DND-41 (cell line): ENCODE data around the gene ADD1.

ENCODE experiments used
- CTCF ChIP-seq: IDR thresholded peaks from 2 replicates; pipeline ENCODE4 v1.5.1; 2012; ENCODE audit warnings: borderline replicate concordance, low read length, moderate library complexity, mild to moderate bottlenecking; ENCODE audit not compliant: poor library complexity, severe bottlenecking; ENCODE audit errors: extremely low read depth
- EZH2 ChIP-seq: IDR thresholded peaks from 3 replicates; pipeline ENCODE4 v1.6.1; 2012; ENCODE audit warnings: borderline replicate concordance, low read depth, mild to moderate bottlenecking, moderate library complexity, low read length, inconsistent platforms; ENCODE audit not compliant: severe bottlenecking

GRCh38 chr4:2809610-2810180 lies 33.9 kb upstream of the ADD1 start:
- TF ChIP-seq CTCF (no peak), EZH2 (no peak)
